ENCODE measurements around the gene CD244.

CD244 gene

GRCh38 chr1:160837558-160838205 lies 25.0 kb downstream of the CD244 start:
- FAIRE-seq (peak; percentile 93), DNase-seq (ENCODE audit: insufficient read length) (peak; percentile 51)

GRCh38 chr1:160836981-160837557 lies 25.6 kb downstream of the CD244 start:
- no peak for DNase-seq (ENCODE audit: insufficient read length)
- FAIRE-seq, result no peak
- no peak for TF ChIP-seq POLR2A (IDR thresholded peaks at IDR 0.05; ENCODE audit: low read depth, low read length)
- TF ChIP-seq POLR2AphosphoS5 (IDR thresholded peaks at IDR 0.05; ENCODE audit: low read depth, low read length), result no peak
- TF ChIP-seq TAF1 (IDR thresholded peaks at IDR 0.05; ENCODE audit: borderline replicate concordance, low read depth, low read length), result no peak

More at GRCh38 chr1:160837558-160838205, 25.0 kb downstream of the CD244 start:
- TF ChIP-seq POLR2AphosphoS5 (IDR thresholded peaks at IDR 0.05; ENCODE audit: low read depth, low read length), result 0 out of 2 replicates have a peak, but pooled peaks have one; percentile 41
- 0 out of 2 replicates have a peak, but pooled peaks have one; percentile 18 for TF ChIP-seq TAF1 (IDR thresholded peaks at IDR 0.05; ENCODE audit: borderline replicate concordance, low read depth, low read length)
- TF ChIP-seq POLR2A (IDR thresholded peaks at IDR 0.05; ENCODE audit: low read depth, low read length), result peak; percentile 56; the same call in 1 of the 2 replicates

- TF ChIP-seq POLR2AphosphoS5 (IDR thresholded peaks at IDR 0.05; ENCODE audit: low read depth, low read length), result no peak
- no peak for TF ChIP-seq TAF1 (IDR thresholded peaks at IDR 0.05; ENCODE audit: borderline replicate concordance, low read depth, low read length)
- TF ChIP-seq POLR2A (IDR thresholded peaks at IDR 0.05; ENCODE audit: low read depth, low read length), result no peak
- DNase-seq (ENCODE audit: insufficient read length), result no peak
- FAIRE-seq, result no peak
These were observed 26.1 kb downstream of the CD244 start for GRCh38 chr1:160836561-160836960.

GRCh38 chr1:160835751-160836150 lies 26.9 kb downstream of the CD244 start:
- TF ChIP-seq POLR2A (IDR thresholded peaks at IDR 0.05; ENCODE audit: low read depth, low read length), result no peak
- TF ChIP-seq TAF1 (IDR thresholded peaks at IDR 0.05; ENCODE audit: borderline replicate concordance, low read depth, low read length), result no peak
- DNase-seq (ENCODE audit: insufficient read length), result no peak
- no peak for FAIRE-seq

- peak; percentile 81 for FAIRE-seq
- DNase-seq (ENCODE audit: insufficient read length), result no peak
These were observed 27.6 kb downstream of the CD244 start for GRCh38 chr1:160834945-160835565.

GRCh38 chr1:160830321-160831153 lies 32.1 kb downstream of the CD244 start:
- FAIRE-seq (peak; percentile 96), DNase-seq (ENCODE audit: insufficient read length) (peak; percentile 23)
- TF ChIP-seq POLR2AphosphoS5 (IDR thresholded peaks at IDR 0.05; ENCODE audit: low read depth, low read length) (no peak), POLR2A (IDR thresholded peaks at IDR 0.05; ENCODE audit: low read depth, low read length) (no peak), TAF1 (IDR thresholded peaks at IDR 0.05; ENCODE audit: borderline replicate concordance, low read depth, low read length) (no peak)

More at GRCh38 chr1:160834945-160835565, 27.6 kb downstream of the CD244 start:
- TF ChIP-seq TAF1 (IDR thresholded peaks at IDR 0.05; ENCODE audit: borderline replicate concordance, low read depth, low read length), result no peak
- TF ChIP-seq POLR2A (IDR thresholded peaks at IDR 0.05; ENCODE audit: low read depth, low read length), result no peak
- TF ChIP-seq POLR2AphosphoS5 (IDR thresholded peaks at IDR 0.05; ENCODE audit: low read depth, low read length), result no peak

- DNase-seq (ENCODE audit: insufficient read length), result no peak
- FAIRE-seq, result no peak
- no peak for TF ChIP-seq POLR2A (IDR thresholded peaks at IDR 0.05; ENCODE audit: low read depth, low read length)
- TF ChIP-seq POLR2AphosphoS5 (IDR thresholded peaks at IDR 0.05; ENCODE audit: low read depth, low read length), result no peak
- no peak for TF ChIP-seq TAF1 (IDR thresholded peaks at IDR 0.05; ENCODE audit: borderline replicate concordance, low read depth, low read length)
These were observed 32.9 kb downstream of the CD244 start for GRCh38 chr1:160829766-160830165.

GRCh38 chr1:160827418-160827817 lies 35.3 kb downstream of the CD244 start:
- no peak for FAIRE-seq
- DNase-seq (ENCODE audit: insufficient read length), result no peak
- TF ChIP-seq POLR2A (IDR thresholded peaks at IDR 0.05; ENCODE audit: low read depth, low read length) (no peak), TAF1 (IDR thresholded peaks at IDR 0.05; ENCODE audit: borderline replicate concordance, low read depth, low read length) (no peak), POLR2AphosphoS5 (IDR thresholded peaks at IDR 0.05; ENCODE audit: low read depth, low read length) (no peak)

- FAIRE-seq (no peak), DNase-seq (ENCODE audit: insufficient read length) (no peak)
- TF ChIP-seq POLR2AphosphoS5 (IDR thresholded peaks at IDR 0.05; ENCODE audit: low read depth, low read length), result no peak
- no peak for TF ChIP-seq TAF1 (IDR thresholded peaks at IDR 0.05; ENCODE audit: borderline replicate concordance, low read depth, low read length)
- TF ChIP-seq POLR2A (IDR thresholded peaks at IDR 0.05; ENCODE audit: low read depth, low read length), result no peak
These were observed 36.1 kb downstream of the CD244 start for GRCh38 chr1:160826546-160826945.

- TF ChIP-seq TAF1 (IDR thresholded peaks at IDR 0.05; ENCODE audit: borderline replicate concordance, low read depth, low read length) (no peak), POLR2A (IDR thresholded peaks at IDR 0.05; ENCODE audit: low read depth, low read length) (no peak), POLR2AphosphoS5 (IDR thresholded peaks at IDR 0.05; ENCODE audit: low read depth, low read length) (no peak)
- DNase-seq (ENCODE audit: insufficient read length), result no peak
- FAIRE-seq, result no peak
These were observed 39.4 kb downstream of the CD244 start for GRCh38 chr1:160823296-160823695.

- DNase-seq (ENCODE audit: insufficient read length) (no peak), FAIRE-seq (no peak)
- no peak for TF ChIP-seq TAF1 (IDR thresholded peaks at IDR 0.05; ENCODE audit: borderline replicate concordance, low read depth, low read length)
- no peak for TF ChIP-seq POLR2AphosphoS5 (IDR thresholded peaks at IDR 0.05; ENCODE audit: low read depth, low read length)
- TF ChIP-seq POLR2A (IDR thresholded peaks at IDR 0.05; ENCODE audit: low read depth, low read length), result no peak
These were observed 41.1 kb downstream of the CD244 start for GRCh38 chr1:160821627-160822026.

Measured in GM12892 (cell line).